ENCODE measurements around the gene DES. TPM values are rescaled to one million over a fixed set of nuclear protein-coding genes. Genes with fewer than 3 reads are reported as not detected.

Gene DES
- total RNA-seq, 1 experiment from 2014 or later = 1.6 TPM

GRCh38 chr2:219468410-219469185 is 50.4 kb downstream of the DES start:
- POLR2A ChIA-PET = interaction anchor here (1.0 kb wide), 1 partner anchor 22 kb away, joined by 3 read pairs; no protein-coding TSS in a partner anchor
- H3K36me3 Mint-ChIP-seq = no peaks in the 10 kb centered on the region
- TF ChIP-seq ZSCAN18 (CRISPR knock-in tag; IDR thresholded peaks at IDR 0.05) (no peak), AFF4 (CRISPR knock-in tag; IDR thresholded peaks at IDR 0.05; ENCODE audit: borderline replicate concordance) (no peak), ZNF232 (CRISPR knock-in tag; IDR thresholded peaks at IDR 0.05) (no peak), ZNF281 (CRISPR knock-in tag; IDR thresholded peaks at IDR 0.05) (no peak), EMX1 (CRISPR knock-in tag; IDR thresholded peaks at IDR 0.05) (no peak), E2F4 (CRISPR knock-in tag; IDR thresholded peaks at IDR 0.05; ENCODE audit: borderline replicate concordance, low read depth) (no peak), RELA (CRISPR knock-in tag; IDR thresholded peaks at IDR 0.05; ENCODE audit: borderline replicate concordance) (no peak), ZMAT4 (CRISPR knock-in tag; IDR thresholded peaks at IDR 0.05) (no peak), ZNF317 (CRISPR knock-in tag; IDR thresholded peaks at IDR 0.05; ENCODE audit: borderline replicate concordance, low read depth) (no peak)
- H3K9me3 Mint-ChIP-seq = no peaks in the 10 kb centered on the region
- no peaks in the 10 kb centered on the region; the same call in 1 of the 2 replicates for H3K27me3 Mint-ChIP-seq (ENCODE audit: low read depth)
- no peaks in the 10 kb centered on the region for H3K4me1 Mint-ChIP-seq
- H3K27ac Mint-ChIP-seq = no peak overlapping the region
- DNase-seq (ENCODE audit: low spot score) (no peak), ATAC-seq (no peak)
- CTCF ChIA-PET = interaction anchor here (0.6 to 35.9 kb wide), 6 partner anchors 7 to 57 kb away, joined by 3 to 2316 read pairs (median 3); partner anchors contain the start of genes ASIC4, CHPF and TMEM198
- H3K4me3 Mint-ChIP-seq = no peak overlapping the region

- ChIA-PET POLR2A (no interaction called here), CTCF (interaction anchor here (1.3 to 35.9 kb wide), 4 partner anchors 10 to 56 kb away, joined by 3 to 2316 read pairs (median 9); partner anchors contain the start of genes ASIC4, CHPF and TMEM198)
- no peaks in the 10 kb centered on the region; the same call in 1 of the 2 replicates for H3K27me3 Mint-ChIP-seq (ENCODE audit: low read depth)
- no peak overlapping the region for H3K27ac Mint-ChIP-seq
- no peak for ATAC-seq
- no peak for DNase-seq (ENCODE audit: low spot score)
- H3K9me3 Mint-ChIP-seq = no peaks in the 10 kb centered on the region
- no peaks in the 10 kb centered on the region for H3K4me1 Mint-ChIP-seq
- H3K4me3 Mint-ChIP-seq = no peak overlapping the region
- no peaks in the 10 kb centered on the region for H3K36me3 Mint-ChIP-seq
- TF ChIP-seq NR3C1 (CRISPR knock-in tag; conservative IDR thresholded peaks at IDR 0.05; ENCODE audit: low read depth) = no peak
- TF ChIP-seq ZNF121 (CRISPR knock-in tag; IDR thresholded peaks at IDR 0.05) = no peak
- TF ChIP-seq TCF7 (CRISPR knock-in tag; IDR thresholded peaks at IDR 0.05; ENCODE audit: low read depth) = no peak
- TF ChIP-seq SOX15 (CRISPR knock-in tag; IDR thresholded peaks at IDR 0.05) = no peak
- no peak for TF ChIP-seq TEAD1 (CRISPR knock-in tag; IDR thresholded peaks at IDR 0.05)
- no peak for TF ChIP-seq ZNF512 (CRISPR knock-in tag; IDR thresholded peaks at IDR 0.05; ENCODE audit: borderline replicate concordance)
- no peak for TF ChIP-seq GABPB1 (CRISPR knock-in tag; IDR thresholded peaks at IDR 0.05)
- TF ChIP-seq ATF6 (CRISPR knock-in tag; IDR thresholded peaks at IDR 0.05) = no peak
Measured at GRCh38 chr2:219469186-219469724, 51.1 kb downstream of the DES start.

All from WTC11 (cell line).